IPS DF 19.7 (cell line): ENCODE data around the gene EML4.
"Not testable (repeated sequence)": the region's sequence is repeated elsewhere in the genome, so short reads cannot be mapped to it uniquely, and the experiment has no call there.

Experiments used
- DNase-seq: peaks from one replicate; pipeline ENCODE4 v3.0.0-alpha.2; 2013; ENCODE audit warnings: low read depth, low spot score

EML4 gene

DNA sequence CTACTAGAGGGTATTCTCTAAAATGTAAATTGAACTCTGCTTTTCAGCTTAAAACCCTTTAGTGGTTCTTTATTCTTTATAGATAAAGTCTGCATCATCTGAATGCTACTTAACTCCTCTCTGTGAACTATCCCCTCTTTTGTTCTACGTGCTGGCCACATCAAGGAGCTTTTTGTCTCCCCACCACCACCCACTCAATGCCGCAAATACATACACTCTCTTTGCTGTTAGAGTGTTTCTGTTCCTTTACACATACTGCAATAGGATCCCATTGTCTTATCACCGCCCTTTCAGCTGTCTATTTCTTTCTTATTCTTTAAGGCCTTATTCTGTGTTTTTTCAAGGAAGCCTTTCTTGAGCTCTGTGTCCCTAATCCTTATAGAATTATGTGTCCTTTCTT is 83.3 kb downstream of the EML4 start:
- no peak for DNase-seq

DNA sequence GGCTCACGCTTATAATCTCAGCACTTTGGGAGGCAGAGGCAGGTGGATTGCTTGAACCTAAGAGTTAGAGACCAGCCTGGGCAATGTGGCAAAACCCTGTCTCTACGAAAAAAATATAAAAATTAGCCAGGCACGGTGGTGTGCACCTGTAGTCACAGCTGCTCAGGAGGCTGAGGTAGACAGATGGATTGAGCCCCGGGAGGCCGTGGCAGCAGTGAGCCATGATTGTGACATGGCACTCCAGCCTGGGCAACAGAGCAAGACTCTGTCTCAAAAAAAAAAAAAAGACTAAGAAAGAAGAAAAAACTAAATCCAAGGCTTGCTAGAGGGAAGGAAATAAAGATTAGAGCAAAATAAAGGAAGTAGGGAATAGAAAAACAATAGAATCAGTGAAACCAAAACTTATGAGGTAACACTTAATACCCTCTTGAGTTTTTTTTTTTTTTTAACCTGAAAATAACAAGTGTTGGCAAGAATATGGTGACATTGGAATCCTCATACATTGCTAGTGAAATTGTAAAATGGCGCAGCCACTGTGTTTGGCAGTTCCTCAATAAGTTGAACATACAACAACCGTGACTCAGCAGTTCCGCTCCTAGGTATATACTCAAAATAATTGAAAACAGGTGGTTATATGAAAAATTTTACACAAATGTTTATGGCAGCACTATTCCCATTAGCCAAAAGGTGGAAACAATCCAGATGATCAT is 85.2 kb downstream of the EML4 start:
- DNase-seq: no peak

DNA sequence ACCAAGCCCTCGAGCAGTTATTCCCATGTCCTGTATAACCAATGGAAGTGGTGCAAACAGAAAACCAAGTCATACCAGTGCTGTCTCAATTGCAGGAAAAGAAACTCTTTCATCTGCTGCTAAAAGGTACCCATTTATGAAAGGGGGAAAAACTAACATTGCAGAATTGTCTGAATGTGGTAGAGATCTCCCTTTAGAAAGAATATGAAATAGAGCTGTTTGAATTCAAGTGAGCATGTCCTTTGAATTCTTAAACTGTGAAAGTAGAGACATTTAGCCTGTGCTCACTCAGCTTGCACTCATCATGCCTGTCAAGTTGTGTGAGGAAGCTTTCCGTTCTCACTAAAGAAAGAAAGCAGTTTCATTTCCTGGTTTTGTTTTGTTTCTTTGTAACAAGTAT is 87.4 kb downstream of the EML4 start:
- DNase-seq: no peak

DNA sequence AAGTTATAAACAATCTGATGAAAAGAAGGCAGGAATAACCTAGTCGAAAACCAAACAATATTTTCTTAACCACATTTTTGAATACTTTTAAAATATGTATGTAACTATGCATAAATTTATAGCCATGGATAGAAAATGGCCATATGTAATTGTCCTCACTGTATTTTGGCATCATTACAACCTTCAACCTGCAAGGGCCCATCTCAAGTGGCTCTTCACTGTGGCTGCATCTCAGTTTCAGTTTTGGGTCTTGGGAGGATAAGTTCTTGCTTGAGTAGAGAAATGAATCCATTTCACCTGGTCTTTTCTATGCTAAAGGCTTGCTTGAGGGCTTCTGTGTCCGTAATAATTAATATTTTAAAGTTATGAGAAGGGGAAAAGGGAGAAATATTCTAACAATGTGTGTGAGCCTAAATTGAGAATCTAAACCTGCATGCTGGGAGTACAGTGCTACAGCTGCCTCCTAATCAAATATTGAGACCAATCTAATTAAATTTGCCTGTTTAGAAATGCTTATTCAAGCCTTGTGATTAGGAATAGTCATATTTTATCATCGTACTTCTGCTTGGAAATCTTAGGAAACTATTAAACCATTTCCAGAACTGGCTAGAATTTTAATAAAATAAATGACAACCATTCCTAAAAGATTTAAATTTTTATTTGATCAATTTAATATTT is 92.5 kb downstream of the EML4 start:
- DNase-seq: no peak

DNA sequence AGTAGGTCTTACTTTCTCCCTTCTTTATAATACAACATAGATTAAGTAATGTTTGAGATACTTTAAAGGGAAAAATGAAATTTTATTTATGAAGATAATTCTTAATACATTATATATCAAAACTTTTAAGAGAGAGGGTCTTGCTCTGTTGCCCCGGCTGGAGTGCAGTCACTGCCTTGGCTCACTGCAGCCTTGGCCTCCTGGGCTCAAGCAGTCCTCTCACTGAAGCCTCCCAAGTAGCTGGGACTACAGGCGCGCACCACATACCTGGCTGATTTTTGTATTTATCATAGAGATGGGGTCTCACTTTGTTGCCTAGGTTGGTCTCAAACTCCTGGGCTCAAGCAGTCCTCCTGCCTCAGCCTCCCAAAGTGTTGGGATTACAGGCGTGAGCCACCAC is 97.1 kb downstream of the EML4 start:
- DNase-seq: no peak

DNA sequence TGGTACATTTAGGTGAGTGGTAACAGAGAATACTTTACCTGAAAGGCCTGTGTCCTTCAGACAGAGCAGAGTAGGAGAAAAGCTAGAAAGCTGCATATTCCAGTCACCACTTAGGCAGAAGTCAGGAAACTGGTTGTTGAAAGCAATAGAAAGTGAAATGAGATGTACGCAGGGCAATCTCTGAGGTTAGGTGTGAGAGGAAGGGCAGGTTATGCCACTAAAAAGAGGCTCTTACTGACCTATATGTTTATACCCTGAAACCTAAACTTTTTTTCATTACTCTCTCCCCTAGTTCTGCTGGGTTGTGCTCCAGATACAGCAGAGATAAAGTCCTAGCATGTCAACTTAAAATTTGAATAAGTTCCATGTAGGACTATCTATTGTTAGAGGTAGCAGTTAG is 98.4 kb downstream of the EML4 start:
- no peak for DNase-seq

DNA sequence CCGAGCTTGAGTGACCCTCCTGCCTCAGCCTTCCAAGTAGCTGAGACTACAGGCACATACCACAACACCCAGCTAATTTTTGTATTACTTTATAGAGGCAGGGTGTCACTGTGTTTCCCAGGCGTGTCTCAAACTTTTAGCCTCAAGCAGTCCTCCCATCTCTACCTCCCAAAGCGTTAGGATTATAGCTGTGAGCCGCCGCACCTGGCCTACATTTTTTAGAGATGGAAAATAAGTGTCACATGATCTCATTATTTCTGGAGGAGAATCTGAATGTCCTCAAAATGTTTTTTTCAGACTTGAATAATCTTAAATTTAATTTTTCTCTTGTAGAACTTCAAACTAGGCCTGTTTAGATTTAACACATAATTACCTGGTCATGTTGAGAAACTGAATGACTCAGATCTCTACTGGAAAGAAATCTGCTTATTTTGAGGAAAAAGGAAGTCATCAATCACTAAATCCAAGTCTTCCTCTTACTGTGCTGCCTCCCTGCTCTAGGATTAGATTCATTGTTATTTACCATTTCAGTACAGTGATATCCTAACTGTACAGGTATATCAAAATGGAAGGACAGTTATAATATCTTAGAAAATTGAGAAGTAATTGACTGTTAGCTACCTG is 99.5 kb downstream of the EML4 start:
- DNase-seq: no peak

DNA sequence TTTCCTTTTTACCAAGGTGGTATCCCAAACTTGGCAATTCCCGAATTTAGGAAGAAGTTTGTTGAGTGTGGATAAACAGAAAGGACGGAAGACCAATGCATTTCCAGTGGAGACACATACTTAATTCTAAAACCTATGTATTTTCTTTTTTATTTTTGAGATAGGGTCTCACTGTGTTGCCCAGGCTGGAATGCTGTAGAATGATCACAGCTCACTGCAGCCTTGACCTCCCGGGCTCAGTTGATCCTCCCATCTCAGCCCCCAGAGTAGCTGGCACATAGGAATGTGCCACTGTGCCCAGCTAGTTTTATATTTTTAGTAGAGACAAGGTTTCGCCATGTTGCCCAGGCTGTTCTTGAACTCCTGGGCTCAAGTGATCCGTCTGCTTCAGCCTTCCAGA is 101.6 kb downstream of the EML4 start:
- no peak for DNase-seq

DNA sequence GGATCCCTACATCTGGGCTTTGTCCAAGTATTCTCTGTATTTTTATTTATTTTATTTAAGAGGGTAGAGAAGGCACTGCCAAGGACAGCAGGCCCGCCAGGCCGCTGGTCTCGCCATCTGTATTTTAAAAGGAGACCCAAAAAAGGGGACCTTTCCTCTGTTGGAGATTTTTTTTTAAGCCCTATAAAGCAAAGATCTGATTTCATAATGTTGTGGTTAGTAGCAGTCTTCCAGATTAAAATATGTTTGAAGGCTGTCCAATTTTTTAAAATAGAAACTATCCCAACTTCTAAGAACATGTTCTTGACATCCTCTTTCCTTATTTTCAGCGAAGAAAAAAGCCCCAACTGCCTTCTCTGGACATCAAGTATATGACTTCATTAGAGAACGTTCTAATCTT is 102.1 kb downstream of the EML4 start:
- not testable (repeated sequence) for DNase-seq

DNA sequence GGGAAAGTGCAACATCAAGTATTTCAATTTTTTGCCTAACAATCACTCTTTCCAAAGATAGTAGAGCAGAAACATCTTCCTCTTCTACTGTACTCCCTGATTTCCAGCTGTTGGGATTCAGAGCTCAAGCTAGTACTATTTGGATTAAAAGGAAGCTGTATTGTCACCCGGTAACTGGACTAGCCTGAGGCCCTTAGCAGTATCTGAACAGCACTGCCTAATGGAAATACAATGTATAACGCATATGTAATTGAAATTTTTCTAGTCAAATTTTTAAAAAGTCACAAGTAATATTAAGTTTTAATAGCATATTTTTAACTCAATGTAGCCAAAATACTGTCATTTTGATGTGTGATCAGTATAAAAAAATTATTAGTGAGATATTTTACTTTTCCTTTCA is 105.7 kb downstream of the EML4 start:
- no peak for DNase-seq

DNA sequence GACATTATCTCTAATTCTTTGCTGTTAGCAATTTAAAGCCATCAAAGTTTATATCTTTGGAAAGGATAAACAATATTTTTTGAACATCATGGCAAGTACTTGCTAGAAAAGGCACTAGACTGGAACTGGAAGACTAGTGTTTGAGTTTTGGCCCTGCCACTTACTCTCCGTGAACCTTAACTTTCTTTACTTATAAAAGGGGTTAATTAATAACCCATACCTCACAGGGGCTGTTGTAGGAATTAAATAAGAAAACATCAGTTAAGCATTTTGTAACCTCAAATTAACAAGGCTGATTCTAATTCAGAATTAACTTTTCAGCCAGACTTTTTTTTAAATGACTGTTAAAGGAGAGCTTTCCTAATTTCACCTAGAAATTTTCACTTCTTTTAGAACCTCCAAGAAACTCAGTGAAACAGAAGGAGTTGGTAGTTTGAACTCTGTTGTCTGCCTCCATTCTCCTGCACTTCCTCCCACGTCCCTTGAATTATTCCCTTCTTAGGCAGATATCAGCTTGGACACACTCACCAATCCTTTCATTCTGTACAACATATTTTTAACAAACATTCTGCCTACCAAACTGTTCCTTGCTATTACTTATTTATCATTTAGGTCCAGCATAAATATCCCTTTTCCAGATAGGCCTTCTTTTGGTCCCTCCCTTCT is 112.4 kb downstream of the EML4 start:
- no peak for DNase-seq

DNA sequence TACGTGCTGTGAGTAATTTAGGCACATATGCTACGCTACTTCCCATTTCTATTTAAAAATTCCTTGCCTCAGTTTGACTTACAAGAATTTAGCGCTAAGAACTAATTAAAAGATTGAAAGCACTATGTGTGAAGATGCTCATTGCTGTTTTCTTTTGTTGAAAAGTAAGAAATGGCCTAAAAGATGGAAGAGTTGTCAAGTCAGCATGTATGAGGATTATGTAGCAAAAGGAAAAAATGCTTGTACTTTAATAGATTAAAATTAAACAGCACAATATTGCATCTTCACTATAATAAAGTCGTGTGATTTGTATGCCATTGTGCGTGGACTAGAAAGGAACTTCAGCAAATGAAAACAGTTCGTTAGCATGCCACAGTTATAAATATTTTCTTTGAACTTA is 114.9 kb downstream of the EML4 start:
- no peak for DNase-seq

DNA sequence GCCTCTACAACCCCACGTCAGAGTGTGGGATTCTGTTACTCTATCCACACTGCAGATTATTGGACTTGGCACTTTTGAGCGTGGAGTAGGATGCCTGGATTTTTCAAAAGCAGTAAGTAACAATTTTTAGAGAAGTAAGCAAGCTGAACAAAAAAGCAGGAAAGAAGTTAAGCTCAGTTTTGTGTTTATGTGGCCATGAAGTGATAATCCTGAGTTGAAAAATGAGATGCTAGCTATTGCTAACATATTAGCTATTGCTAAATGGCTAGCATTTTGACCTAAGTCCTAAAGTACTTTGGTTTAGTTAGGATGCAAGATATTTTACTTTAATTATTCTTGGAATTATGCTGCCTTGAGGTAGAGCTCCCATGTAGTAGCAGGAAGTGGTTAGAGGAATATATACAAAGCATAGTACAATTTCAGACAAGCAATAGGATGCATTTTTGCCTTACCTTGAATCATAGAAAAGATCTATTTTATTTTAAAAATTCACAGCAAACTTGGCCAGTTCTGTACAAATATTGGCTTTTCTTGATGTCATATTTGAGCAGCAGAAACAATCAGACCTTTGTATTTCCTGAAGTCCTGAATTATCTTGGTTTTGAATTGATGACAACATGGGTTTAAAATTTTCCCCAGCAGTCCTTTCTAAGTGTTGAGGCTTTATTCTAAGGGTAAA is 117.3 kb downstream of the EML4 start:
- no peak for DNase-seq

DNA sequence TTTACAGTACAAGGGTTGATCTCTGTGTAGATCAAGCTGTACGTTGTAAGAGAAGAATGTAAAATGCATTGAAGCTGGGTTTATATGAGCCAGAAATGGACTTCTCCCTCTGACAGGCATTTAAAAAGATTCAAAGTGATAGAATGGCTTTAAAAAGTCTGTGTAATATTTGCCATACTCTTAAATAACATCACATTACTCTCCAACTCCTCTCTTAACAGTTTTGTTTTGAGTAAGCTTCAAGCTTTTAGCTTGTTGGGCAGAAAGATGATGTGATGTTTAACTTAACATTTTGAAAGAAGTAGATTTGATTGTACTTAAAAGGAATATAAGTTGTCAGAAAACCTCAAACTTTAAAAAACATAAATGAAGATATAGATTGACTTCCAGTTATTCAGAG is 119.7 kb downstream of the EML4 start:
- no peak for DNase-seq

DNA sequence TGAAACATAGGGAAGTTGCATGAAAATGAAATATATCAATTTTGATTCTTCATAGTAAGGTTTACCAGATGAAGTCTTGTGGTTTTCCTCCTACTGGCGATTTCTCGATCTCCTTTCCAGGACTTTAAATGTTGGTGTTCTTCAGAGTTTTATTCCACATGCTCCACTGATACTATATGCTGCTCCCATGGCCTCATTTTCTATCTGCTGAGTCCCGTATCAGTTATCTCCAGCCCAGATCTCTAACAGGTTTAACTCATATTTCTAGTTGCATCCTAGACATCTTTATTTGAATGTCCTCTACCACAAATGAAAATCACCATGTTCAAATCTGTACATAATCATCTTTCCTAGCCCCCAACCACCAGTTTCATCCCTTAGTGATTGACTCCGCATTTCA is 120.1 kb downstream of the EML4 start:
- DNase-seq: no peak

DNA sequence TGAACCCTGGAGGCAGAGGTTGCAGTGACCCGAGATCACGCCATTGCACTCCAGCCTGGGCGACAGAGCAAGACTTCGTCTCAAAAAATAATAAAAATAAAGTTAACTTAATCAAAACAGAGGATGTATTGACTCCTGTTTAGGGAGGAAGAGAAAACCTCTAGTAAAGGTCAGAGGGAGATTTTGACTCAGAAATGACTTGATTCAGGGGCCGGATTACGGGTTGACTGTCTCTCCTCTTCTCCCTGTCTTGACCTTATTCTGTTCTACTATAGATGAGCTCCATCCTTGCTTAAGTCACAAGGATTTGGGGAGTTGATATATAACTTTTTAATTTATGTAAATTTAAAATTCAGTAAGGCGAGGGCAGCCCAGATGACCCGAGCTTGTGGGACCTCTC is 120.9 kb downstream of the EML4 start:
- no peak for DNase-seq

DNA sequence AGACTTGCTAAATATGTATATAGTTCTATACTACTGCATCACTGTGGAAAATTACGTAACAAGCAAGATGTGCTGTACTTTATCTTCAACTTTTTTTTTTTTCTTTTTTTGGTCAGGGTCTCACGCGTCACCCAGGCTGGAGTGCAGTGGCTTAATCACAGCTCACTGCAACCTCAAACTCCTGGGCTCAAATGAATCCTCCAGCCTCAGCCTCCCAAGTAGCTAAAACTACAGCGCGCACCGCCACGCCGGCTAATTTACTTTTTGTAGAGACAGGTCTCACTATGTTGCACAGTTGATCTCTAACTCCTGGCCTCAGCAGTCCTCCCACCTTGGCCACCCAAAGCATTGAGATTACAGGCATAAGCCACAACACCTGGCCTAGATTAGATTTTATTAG is 123.9 kb downstream of the EML4 start:
- no peak for DNase-seq

DNA sequence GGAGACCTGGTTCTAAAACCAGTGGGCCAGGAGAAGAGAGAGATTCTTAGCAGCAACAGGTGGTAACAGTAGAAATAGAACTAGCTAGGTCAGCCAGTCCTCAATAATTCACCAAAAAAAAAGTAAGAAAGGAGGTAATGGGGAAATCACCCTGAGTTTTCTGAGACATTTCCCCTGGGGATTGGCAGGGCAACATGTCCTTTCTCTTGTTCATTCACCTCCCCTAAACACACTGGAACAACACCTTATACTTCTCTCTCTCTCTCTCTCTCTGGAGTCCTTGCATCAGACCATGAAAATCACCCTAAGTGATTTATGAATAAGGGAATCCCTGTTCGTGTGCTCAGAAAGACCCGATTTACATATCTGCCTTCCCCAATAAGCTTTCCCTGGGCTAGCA is 127.1 kb downstream of the EML4 start:
- DNase-seq: no peak

DNA sequence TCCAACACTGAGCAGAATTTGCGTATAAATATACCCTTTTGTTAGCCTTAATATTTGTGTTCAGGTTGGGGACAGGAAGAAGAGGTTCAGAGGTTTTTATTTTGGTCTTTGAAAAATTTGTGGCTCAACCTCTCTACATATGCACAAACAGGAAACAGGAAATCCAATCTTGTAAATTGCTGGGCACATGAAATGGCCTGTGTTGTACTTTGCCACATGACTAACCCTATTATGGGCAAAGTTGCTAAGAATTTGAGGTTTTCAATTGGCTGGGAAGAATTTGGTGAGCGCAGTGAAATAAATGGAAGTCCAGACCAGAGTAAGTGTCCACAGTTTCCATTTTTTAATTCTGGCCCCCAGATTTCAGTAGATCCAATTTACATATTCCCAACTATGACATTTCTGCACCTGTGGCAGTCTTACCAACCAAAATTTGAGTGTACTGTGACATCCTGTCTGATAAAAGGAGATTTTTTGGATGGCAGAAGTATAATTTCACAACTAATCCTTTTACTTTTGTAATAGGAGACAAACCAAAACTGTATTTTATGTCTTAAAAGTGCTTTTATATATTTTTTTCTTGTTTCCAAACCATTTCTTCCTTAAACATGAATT is 128.3 kb downstream of the EML4 start:
- DNase-seq: no peak

DNA sequence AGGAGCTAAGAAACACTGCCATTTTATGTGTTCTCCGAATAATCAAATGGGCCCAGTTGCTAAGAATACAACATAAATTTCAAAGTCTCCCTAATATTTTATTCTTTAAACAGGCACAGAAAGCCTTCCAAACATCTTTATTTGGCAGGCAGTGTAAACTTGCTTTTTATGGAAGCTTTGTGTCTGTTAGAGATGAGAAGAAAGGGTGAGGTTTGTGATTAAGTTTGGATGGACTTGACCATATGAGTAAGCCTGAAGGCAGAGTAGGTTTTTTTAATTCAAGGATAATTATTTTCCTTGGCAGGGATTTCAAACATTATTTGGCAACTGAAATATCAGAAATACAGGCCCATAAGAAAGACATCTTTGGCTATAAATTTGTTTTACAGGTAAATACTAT is 129.0 kb downstream of the EML4 start:
- DNase-seq: no peak

DNA sequence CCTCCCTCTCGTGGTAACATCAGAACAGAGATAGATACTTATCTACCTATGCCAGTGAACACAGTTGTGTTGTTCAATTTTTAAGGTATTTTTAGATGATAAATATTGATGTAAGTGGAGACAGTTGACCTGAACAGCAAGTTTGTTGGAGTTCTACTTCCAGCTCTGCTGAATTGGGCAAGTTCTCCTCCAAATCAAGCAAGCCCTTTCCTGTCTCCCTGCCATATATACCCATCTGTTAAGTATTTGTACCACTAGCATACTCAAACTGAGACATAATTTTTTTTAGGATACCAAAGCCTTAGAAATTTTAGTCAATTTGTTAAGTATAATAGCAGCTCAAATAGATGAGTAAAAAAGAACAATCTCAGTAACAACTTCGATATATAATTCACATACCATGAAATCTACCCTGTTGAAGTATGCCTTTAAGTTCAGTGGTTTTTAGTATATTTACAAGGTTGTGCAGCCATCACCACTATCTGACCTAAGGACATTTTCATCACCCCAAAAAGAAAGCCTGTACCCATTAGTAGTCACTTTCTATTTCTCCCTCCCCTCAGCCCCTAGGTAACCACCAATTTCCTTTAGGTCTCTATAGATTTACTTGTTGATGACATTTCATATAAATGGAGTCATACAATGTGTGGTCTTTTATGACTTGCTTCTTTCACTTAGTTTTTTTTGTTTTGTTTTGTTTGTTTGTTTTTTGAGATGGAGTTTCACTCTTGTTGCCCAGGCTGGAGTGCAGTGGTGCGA is 130.0 kb downstream of the EML4 start:
- no peak for DNase-seq
